DOHH2 (cell line): ENCODE data around the gene CGNL1.
A peak's percentile ranks its signal among the peaks of the same experiment; 100 is the strongest.

Experiments
- H3F3A ChIP-seq: fragments of 200-600 bp; sonication (generic), shearing (Covaris generic); 2 replicates; pipeline ENCODE4 v1.6.0; 2016; ENCODE audit warnings: antibody characterized with exemption, mild to moderate bottlenecking; ENCODE audit not compliant: control insufficient read depth, insufficient read depth
- H3K27ac ChIP-seq: fragments of 200-600 bp; sonication (generic); 2 replicates; pipeline ENCODE4 v1.5.1; 2014; ENCODE audit warnings: low read depth, mild to moderate bottlenecking, low read length, moderate library complexity
- H3K27me3 ChIP-seq: fragments of 200-600 bp; sonication (generic); 2 replicates; pipeline ENCODE4 v1.6.1; 2014; ENCODE audit warnings: mild to moderate bottlenecking, low read length, mixed read lengths; ENCODE audit not compliant: control insufficient read depth
- H3K36me3 ChIP-seq: fragments of 200-600 bp; sonication (generic); 2 replicates; pipeline ENCODE4 v1.6.1; 2014; ENCODE audit warnings: mild to moderate bottlenecking, low read length, moderate library complexity, mixed read lengths; ENCODE audit not compliant: control insufficient read depth
- H3K4me1 ChIP-seq: fragments of 200-600 bp; sonication (generic); 2 replicates; pipeline ENCODE4 v1.6.1; 2014; ENCODE audit warnings: mild to moderate bottlenecking, low read length, mixed read lengths; ENCODE audit not compliant: control insufficient read depth
- H3K4me2 ChIP-seq: fragments of 200-600 bp; sonication (generic); 2 replicates; pipeline ENCODE4 v1.6.0; 2014; ENCODE audit warnings: mild to moderate bottlenecking, low read length, moderate library complexity
- H3K4me3 ChIP-seq: fragments of 200-600 bp; sonication (generic); 2 replicates; pipeline ENCODE4 v1.5.1; 2014; ENCODE audit warnings: mild to moderate bottlenecking, low read length, mixed read lengths
- H3K79me2 ChIP-seq: fragments of 200-600 bp; sonication (generic); 2 replicates; pipeline ENCODE4 v1.6.1; 2014; ENCODE audit warnings: mild to moderate bottlenecking, low read length, mixed read lengths; ENCODE audit not compliant: control insufficient read depth
- H3K9me2 ChIP-seq: fragments of 200-600 bp; sonication (generic); replicated peaks from 2 replicates; pipeline ENCODE4 v1.6.1; 2014; ENCODE audit warnings: mild to moderate bottlenecking, low read length, mixed read lengths; ENCODE audit not compliant: control insufficient read depth
- H3K9me3 ChIP-seq: fragments of 200-600 bp; sonication (generic); 2 replicates; pipeline ENCODE4 v1.6.1; 2014; ENCODE audit warnings: antibody characterized with exemption, low read length, mixed read lengths; ENCODE audit not compliant: control insufficient read depth, insufficient read depth
- H4K20me1 ChIP-seq: fragments of 200-600 bp; sonication (generic); 2 replicates; pipeline ENCODE4 v1.6.0; 2014; ENCODE audit warnings: low read depth, mild to moderate bottlenecking, antibody characterized with exemption, low read length, moderate library complexity; ENCODE audit not compliant: control insufficient read depth, insufficient read depth
- EZH2phosphoT487 ChIP-seq: fragments of 200-600 bp; sonication (generic); IDR thresholded peaks from 2 replicates; pipeline ENCODE4 v1.6.1; 2017; ENCODE audit warnings: borderline replicate concordance, mild to moderate bottlenecking, antibody characterized with exemption, low read length, moderate library complexity, mixed read lengths
- TF ChIP-seq, protein P1 (sequence below): fragments of 200-600 bp; sonication (generic); IDR thresholded peaks from one replicate; pipeline ENCODE4 v1.5.1; 2014; ENCODE audit warnings: antibody characterized with exemption, mild to moderate bottlenecking, low read depth, low read length; ENCODE audit not compliant: poor library complexity, severe bottlenecking

CGNL1 gene

DNA sequence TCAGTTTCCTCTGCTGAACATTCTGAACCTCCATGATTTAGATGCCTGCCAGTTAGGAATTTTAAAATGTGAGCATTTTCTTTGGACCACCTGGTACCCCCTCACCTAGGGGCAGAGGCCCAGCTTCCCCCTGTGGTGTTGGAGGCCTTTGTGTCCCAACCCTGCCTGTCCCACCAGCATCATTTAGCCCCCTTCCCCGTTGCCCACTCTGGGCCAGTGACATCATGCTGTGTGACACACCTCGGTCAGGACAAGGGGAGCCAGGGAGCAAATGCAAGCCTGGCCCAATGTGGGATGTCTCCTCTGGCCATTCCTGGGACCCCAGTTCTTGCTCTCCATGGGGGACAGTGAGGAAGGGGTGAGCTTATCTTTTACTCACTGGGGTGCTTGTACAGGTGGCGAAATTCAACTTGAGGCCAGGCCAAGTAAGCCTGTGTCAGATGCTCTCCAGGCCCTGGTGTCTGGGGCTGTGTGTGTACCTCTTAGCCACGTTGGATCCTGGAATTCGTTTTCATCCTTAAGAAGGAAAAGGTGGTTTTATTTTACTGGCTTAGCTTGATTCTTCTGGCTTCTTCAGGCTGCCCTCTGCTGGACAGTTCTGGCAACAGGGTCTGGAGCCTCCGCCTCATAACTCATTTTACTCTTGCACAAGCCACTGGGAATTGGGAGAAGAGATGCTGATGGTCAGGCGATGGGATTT is 165.7 kb downstream of the CGNL1 start:
- no peaks in the 10 kb centered on the region for H3K36me3 ChIP-seq
- H4K20me1 ChIP-seq: no peaks in the 10 kb centered on the region
- H3K27ac ChIP-seq: no peak overlapping the region
- no peak overlapping the region for H3K4me2 ChIP-seq
- no peaks in the 10 kb centered on the region for H3F3A ChIP-seq
- H3K9me2 ChIP-seq: no peaks in the 10 kb centered on the region
- H3K9me3 ChIP-seq: peaks cover 9% of the 10 kb centered on the region
- H3K4me3 ChIP-seq: no peak overlapping the region
- no peaks in the 10 kb centered on the region for H3K79me2 ChIP-seq
- TF ChIP-seq, protein P1, sequence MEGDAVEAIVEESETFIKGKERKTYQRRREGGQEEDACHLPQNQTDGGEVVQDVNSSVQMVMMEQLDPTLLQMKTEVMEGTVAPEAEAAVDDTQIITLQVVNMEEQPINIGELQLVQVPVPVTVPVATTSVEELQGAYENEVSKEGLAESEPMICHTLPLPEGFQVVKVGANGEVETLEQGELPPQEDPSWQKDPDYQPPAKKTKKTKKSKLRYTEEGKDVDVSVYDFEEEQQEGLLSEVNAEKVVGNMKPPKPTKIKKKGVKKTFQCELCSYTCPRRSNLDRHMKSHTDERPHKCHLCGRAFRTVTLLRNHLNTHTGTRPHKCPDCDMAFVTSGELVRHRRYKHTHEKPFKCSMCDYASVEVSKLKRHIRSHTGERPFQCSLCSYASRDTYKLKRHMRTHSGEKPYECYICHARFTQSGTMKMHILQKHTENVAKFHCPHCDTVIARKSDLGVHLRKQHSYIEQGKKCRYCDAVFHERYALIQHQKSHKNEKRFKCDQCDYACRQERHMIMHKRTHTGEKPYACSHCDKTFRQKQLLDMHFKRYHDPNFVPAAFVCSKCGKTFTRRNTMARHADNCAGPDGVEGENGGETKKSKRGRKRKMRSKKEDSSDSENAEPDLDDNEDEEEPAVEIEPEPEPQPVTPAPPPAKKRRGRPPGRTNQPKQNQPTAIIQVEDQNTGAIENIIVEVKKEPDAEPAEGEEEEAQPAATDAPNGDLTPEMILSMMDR: peak; percentile 80
- no peak for TF ChIP-seq EZH2phosphoT487
- H3K27me3 ChIP-seq: peaks cover 6% of the 10 kb centered on the region; the same call in 1 of the 2 replicates
- H3K4me1 ChIP-seq: no peaks in the 10 kb centered on the region

DNA sequence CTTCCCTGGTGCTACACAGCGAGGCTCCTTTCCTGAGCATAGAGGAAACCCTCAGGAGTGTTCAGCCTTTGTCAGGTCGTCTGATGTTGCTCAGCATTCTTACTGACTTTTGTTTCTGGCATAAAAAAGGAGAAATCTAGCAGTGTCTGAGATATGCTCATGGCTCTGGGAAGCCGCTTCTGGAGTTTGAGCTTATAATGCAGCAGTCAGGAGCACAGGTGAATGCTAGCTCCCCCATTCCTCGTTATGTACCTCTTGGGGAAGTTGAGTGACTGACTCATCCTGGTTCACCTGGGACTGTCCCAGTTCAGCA is 166.2 kb downstream of the CGNL1 start:
- Histone ChIP-seq H3K36me3 (no peaks in the 10 kb centered on the region), H3K4me2 (no peak overlapping the region)
- TF ChIP-seq, protein P1: peak; percentile 25
- no peak for TF ChIP-seq EZH2phosphoT487

DNA sequence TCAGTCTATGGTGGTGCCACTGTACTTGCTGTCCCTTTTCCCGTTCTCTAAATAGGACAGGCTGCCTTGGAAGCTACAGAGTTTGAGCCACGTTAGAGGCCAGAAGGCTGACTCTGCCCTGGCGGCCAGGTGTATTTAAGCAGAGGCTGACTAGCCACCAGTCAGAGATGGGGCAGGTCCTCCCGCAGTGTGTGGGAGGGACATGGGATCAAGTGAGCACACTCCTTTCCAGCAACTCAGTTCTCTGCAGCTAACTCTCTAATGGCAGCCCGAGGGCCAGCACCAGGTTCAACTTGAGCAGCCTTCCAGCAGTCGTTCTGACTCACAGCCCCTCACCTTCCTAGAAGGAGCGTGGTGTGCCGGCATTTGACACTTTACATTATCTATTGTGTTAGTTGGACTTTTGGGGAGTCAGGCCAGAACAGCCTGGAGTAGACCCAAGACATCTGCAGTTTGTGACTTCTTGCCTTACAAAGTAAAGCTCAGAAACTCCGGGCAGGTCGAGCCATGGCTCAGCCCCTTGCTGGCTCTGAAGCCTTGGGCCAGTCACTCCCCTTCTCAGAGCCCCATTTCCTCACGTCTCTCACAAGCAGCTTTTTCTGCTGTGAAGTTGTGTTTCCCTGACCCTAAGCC is 168.7 kb downstream of the CGNL1 start:
- TF ChIP-seq, protein P1: no peak
- TF ChIP-seq EZH2phosphoT487: no peak
- Histone ChIP-seq H3K9me2 (no peaks in the 10 kb centered on the region), H3K36me3 (no peaks in the 10 kb centered on the region), H3K4me3 (no peak overlapping the region), H3K4me1 (no peaks in the 10 kb centered on the region), H3F3A (no peaks in the 10 kb centered on the region), H3K27me3 (peaks cover 6% of the 10 kb centered on the region; the same call in 1 of the 2 replicates), H3K79me2 (no peaks in the 10 kb centered on the region), H3K4me2 (no peak overlapping the region), H3K9me3 (peaks cover 7% of the 10 kb centered on the region), H4K20me1 (no peaks in the 10 kb centered on the region), H3K27ac (no peak overlapping the region)

More for the DNA sequence above, 166.2 kb downstream of the CGNL1 start:
- no peak overlapping the region for H3K4me3 ChIP-seq
- peaks cover 9% of the 10 kb centered on the region for H3K9me3 ChIP-seq
- H3K9me2 ChIP-seq: no peaks in the 10 kb centered on the region
- no peak overlapping the region for H3K27ac ChIP-seq
- H3K79me2 ChIP-seq: no peaks in the 10 kb centered on the region
- no peaks in the 10 kb centered on the region for H3K4me1 ChIP-seq
- H3K27me3 ChIP-seq: peaks cover 6% of the 10 kb centered on the region; the same call in 1 of the 2 replicates
- H4K20me1 ChIP-seq: no peaks in the 10 kb centered on the region
- no peaks in the 10 kb centered on the region for H3F3A ChIP-seq
